ENCODE measurements around the gene GNAT1.

GNAT1 gene

GRCh38 chr3:50167069-50167840 is 24.2 kb upstream of the GNAT1 start:
- TF ChIP-seq CTCF (conservative IDR thresholded peaks at IDR 0.05; ENCODE audit: low read depth, low read length) = no peak
- no peak overlapping the region for H3K4me3 ChIP-seq (ENCODE audit: low read length)
- no peak for DNase-seq (ENCODE audit: low read depth)

- no peak for TF ChIP-seq CTCF (conservative IDR thresholded peaks at IDR 0.05; ENCODE audit: low read depth, low read length)
- no peak for DNase-seq (ENCODE audit: low read depth)
- no peak overlapping the region for H3K4me3 ChIP-seq (ENCODE audit: low read length)
Observed at GRCh38 chr3:50167841-50168209, 23.6 kb upstream of the GNAT1 start.

- DNase-seq (ENCODE audit: low read depth) = no peak
Observed at GRCh38 chr3:50168388-50168787, 23.0 kb upstream of the GNAT1 start.

GRCh38 chr3:50168791-50169190 is 22.6 kb upstream of the GNAT1 start:
- H3K4me3 ChIP-seq (ENCODE audit: low read length) = no peak overlapping the region
- DNase-seq (ENCODE audit: low read depth) = no peak
- no peak for TF ChIP-seq CTCF (conservative IDR thresholded peaks at IDR 0.05; ENCODE audit: low read depth, low read length)

More at GRCh38 chr3:50168388-50168787, 23.0 kb upstream of the GNAT1 start:
- no peak overlapping the region for H3K4me3 ChIP-seq (ENCODE audit: low read length)
- TF ChIP-seq CTCF (conservative IDR thresholded peaks at IDR 0.05; ENCODE audit: low read depth, low read length) = no peak

- no peak for DNase-seq (ENCODE audit: low read depth)
- no peak for TF ChIP-seq CTCF (conservative IDR thresholded peaks at IDR 0.05; ENCODE audit: low read depth, low read length)
- H3K4me3 ChIP-seq (ENCODE audit: low read length) = no peak overlapping the region
Observed at GRCh38 chr3:50169232-50169832, 22.1 kb upstream of the GNAT1 start.

GRCh38 chr3:50169858-50170257 is 21.6 kb upstream of the GNAT1 start:
- DNase-seq (ENCODE audit: low read depth) = no peak
- no peak for TF ChIP-seq CTCF (conservative IDR thresholded peaks at IDR 0.05; ENCODE audit: low read depth, low read length)
- no peak overlapping the region for H3K4me3 ChIP-seq (ENCODE audit: low read length)

- peak; percentile 73 for DNase-seq (ENCODE audit: low read depth)
- H3K4me3 ChIP-seq (ENCODE audit: low read length) = no peak overlapping the region
- no peak for TF ChIP-seq CTCF (conservative IDR thresholded peaks at IDR 0.05; ENCODE audit: low read depth, low read length)
Observed at GRCh38 chr3:50170689-50171088, 20.7 kb upstream of the GNAT1 start.
